WERI-Rb-1 (cell line): ENCODE data around the gene SSB.

Experiments
- DNase-seq: peaks from one replicate; pipeline ENCODE4 v3.0.0-alpha.2; 2020
- H3K27ac ChIP-seq: fragments of 250-450 bp; sonication (Bioruptor Pico); 2 replicates; pipeline ENCODE4 v1.5.1; 2020; ENCODE audit warnings: mild to moderate bottlenecking, moderate library complexity
- H3K27me3 ChIP-seq: fragments of 250-450 bp; sonication (Bioruptor Pico); 2 replicates; pipeline ENCODE4 v1.5.1; 2021; ENCODE audit warnings: mild to moderate bottlenecking, low read depth, moderate library complexity; ENCODE audit not compliant: insufficient read depth, severe bottlenecking
- H3K36me3 ChIP-seq: fragments of 250-450 bp; sonication (Bioruptor Pico); 2 replicates; pipeline ENCODE4 v1.5.1; 2020; ENCODE audit warnings: mild to moderate bottlenecking, moderate library complexity
- H3K4me3 ChIP-seq: 2 replicates; pipeline ENCODE4 v1.5.1; 2011; ENCODE audit warnings: low read depth, mild to moderate bottlenecking, control low read depth, low read length
- H3K9me3 ChIP-seq: fragments of 250-450 bp; sonication (Bioruptor Pico); 2 replicates; pipeline ENCODE4 v1.5.1; 2021; ENCODE audit warnings: mild to moderate bottlenecking, moderate library complexity; ENCODE audit not compliant: severe bottlenecking
- TF ChIP-seq, protein P1 (sequence below): IDR thresholded peaks from 2 replicates; pipeline ENCODE4 v1.5.1; 2011; ENCODE audit warnings: low read depth, mild to moderate bottlenecking, control low read depth, inconsistent platforms, low read length

The SSB gene

DNA sequence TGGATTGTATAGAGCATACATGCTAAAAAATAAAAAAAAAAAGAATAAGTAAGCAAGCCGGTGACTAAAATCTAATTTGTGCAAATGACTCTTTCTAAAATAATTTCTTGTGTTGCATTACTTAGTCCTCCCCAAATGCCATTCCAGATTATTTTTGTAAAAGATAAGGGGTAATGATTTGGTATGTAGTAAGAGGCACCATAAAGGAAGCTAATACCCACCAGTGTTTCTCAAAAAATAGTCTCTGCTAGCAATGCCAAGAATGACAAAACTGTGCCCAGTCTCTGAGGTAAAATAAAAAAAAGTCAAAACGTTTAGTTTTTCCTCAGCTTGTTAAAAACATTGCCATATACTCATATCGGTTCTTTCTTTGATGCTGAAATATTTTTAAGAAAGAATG lies 23.4 kb downstream of the SSB start:
- no peaks in the 10 kb centered on the region for H3K27me3 ChIP-seq
- no peak overlapping the region for H3K4me3 ChIP-seq
- no peak overlapping the region for H3K27ac ChIP-seq
- no peak for DNase-seq
- TF ChIP-seq, protein P1, sequence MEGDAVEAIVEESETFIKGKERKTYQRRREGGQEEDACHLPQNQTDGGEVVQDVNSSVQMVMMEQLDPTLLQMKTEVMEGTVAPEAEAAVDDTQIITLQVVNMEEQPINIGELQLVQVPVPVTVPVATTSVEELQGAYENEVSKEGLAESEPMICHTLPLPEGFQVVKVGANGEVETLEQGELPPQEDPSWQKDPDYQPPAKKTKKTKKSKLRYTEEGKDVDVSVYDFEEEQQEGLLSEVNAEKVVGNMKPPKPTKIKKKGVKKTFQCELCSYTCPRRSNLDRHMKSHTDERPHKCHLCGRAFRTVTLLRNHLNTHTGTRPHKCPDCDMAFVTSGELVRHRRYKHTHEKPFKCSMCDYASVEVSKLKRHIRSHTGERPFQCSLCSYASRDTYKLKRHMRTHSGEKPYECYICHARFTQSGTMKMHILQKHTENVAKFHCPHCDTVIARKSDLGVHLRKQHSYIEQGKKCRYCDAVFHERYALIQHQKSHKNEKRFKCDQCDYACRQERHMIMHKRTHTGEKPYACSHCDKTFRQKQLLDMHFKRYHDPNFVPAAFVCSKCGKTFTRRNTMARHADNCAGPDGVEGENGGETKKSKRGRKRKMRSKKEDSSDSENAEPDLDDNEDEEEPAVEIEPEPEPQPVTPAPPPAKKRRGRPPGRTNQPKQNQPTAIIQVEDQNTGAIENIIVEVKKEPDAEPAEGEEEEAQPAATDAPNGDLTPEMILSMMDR = no peak
- H3K9me3 ChIP-seq = no peaks in the 10 kb centered on the region
- peaks cover 37% of the 10 kb centered on the region for H3K36me3 ChIP-seq

DNA sequence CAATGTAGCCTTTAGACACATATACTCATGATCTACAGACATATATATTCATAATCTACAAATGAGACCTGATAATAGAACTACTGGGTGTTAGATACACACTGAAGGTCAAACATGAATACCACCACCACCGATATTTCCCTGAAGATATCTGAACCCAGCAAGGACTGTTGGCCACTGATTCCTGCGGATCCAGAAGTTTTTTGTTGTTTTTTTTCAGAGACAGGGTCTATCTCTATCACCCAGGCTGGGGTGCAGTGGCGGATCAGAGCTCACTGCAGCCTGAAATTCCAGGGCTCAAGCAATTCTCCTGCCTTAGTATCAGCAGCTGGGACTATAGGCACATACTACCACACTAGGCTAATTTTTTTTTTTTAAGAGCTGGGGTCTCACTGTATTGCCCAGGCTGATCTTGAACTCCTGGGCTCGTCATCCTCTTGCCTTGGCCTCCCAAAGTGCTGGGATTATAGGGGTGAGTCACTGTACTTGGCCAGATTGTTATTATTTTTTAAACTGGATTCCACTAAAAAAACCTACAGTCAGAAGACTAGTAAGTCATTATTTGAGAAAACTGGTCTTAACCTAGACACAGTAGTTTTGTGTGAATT lies 24.2 kb downstream of the SSB start:
- H3K27ac ChIP-seq = no peak overlapping the region
- H3K9me3 ChIP-seq = no peaks in the 10 kb centered on the region
- no peak overlapping the region for H3K4me3 ChIP-seq
- no peaks in the 10 kb centered on the region for H3K27me3 ChIP-seq
- H3K36me3 ChIP-seq = peaks cover 32% of the 10 kb centered on the region
- no peak for DNase-seq
- TF ChIP-seq, protein P1 = no peak

DNA sequence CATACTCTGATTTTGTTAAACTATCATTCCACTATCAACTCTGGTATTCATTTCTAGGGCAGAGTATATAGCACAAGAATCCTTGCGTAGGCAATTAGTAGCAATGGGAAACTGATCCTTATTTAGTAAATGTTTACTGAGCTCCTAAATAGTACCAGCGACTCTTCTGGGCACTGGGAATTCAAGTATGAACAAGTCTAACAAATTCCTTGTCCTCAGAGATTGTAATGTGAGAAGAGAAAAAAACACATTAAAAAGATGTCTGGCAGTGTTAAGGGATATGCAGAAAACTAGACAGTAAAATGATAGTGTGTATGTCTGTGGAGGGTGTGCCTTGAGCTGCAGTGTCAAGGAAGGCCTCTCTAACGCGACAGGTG lies 25.3 kb downstream of the SSB start:
- no peaks in the 10 kb centered on the region for H3K9me3 ChIP-seq
- H3K4me3 ChIP-seq = peak overlapping the region; percentile 97
- TF ChIP-seq, protein P1 = no peak
- H3K27ac ChIP-seq = no peak overlapping the region
- no peak for DNase-seq
- H3K27me3 ChIP-seq = no peaks in the 10 kb centered on the region
- peaks cover 21% of the 10 kb centered on the region for H3K36me3 ChIP-seq

DNA sequence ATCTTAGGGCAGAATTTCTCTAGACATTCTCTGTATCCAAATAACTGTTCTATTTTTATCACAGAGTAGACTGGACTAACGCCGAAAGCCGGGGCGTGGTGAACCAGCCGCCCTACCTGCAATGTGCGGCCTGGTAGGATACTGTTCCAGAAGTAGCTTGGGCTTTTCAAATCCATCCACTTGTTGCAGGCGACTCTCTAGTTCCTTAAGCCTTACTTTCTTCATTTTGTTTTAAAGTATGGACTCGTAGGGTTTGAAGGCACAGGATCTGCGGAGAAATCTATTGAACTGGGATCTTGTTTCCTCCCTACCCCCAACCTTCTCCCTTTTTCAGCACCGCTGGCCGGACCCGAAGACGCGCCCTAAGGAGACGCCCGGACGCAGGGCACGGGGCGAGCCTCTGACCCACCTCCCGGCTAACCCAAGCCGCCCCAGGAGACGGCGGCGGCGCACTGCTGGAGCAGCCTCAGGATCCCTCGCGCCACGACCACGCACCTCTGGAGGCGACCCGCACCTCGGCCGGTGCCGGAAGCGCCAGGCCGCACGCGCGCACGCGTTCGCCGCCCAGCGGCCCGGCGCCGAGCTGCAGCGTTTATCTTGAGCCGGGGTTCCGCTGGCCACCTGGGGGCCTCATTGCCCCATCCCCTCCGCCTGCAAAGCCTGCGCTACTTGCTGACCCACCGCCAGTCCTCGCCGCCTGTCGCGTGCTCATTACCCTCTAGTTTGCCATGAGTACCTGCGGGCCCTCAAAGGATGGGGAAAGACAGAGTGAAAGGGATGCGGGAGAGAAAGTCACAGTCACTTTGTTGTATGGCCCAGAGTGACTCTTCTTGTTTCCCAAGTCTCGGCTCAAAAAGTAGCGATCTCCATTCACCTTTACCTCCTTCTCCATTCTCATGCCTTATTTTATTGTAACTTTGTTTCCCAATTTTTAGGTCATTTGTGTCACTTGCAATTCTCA lies 26.0 kb downstream of the SSB start, which contains the start of gene METTL5:
Gene METTL5, minus strand, starts transcription at position 533 of the 961 bp plus-strand sequence. Its CDS starts 308 bp downstream, at position 225.
- H3K9me3 ChIP-seq = no peaks in the 10 kb centered on the region
- H3K36me3 ChIP-seq = peaks cover 16% of the 10 kb centered on the region
- peak within 1 kb of the TSS; percentile 97 for H3K4me3 ChIP-seq
- DNase-seq = peak; percentile 84
- TF ChIP-seq, protein P1 = peak; percentile 96
- no peaks in the 10 kb centered on the region for H3K27me3 ChIP-seq
- H3K27ac ChIP-seq = peak within 1 kb of the TSS; percentile 65

DNA sequence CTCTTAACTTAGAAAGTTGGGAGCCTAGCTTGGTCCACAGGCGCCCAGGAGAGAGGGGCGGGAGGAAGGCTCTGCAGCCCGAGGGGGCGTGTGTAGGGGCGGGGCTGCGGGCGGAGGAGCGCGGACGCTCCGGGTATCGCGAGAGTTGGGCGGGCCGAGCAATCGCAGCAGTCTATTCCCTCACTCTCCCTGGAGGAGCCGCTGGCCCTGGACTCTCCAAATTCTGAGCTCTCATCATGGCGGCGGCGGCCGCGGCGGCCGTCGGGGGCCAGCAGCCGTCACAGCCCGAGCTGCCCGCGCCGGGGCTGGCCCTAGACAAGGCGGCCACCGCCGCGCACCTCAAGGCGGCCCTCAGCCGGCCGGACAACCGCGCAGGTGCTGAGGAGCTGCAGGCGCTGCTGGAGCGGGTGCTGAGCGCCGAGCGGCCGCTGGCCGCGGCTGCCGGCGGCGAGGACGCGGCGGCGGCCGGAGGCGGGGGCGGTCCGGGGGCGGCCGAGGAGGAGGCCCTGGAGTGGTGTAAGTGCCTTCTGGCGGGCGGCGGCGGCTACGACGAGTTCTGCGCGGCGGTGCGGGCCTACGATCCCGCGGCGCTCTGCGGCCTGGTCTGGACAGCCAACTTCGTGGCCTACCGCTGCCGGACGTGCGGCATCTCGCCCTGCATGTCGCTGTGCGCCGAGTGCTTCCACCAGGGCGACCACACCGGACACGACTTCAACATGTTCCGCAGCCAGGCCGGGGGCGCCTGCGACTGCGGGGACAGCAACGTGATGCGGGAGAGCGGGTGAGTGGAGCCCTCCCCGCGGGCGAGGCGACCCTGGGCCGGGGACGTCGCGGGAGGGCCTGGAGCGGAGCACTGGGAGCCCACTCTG lies 28.8 kb downstream of the SSB start, which contains the start of gene UBR3:
Gene UBR3, plus strand, starts transcription at position 183 of the 869 bp plus-strand sequence. Its CDS starts 54 bp downstream, at position 237.
- Histone ChIP-seq H3K27ac (peak within 1 kb of the TSS; percentile 70), H3K27me3 (no peaks in the 10 kb centered on the region), H3K36me3 (peaks cover 12% of the 10 kb centered on the region), H3K9me3 (no peaks in the 10 kb centered on the region), H3K4me3 (peak within 1 kb of the TSS; percentile 75)
- TF ChIP-seq, protein P1 = 0 out of 2 replicates have a peak, but pooled peaks have one; percentile 1
- DNase-seq = peak; percentile 93
